ENCODE results near the gene CFAP68. TPM values are rescaled to one million over a fixed set of nuclear protein-coding genes. Genes with fewer than 3 reads are reported as not detected.
"Not testable (repeated sequence)": the region's sequence is repeated elsewhere in the genome, so short reads cannot be mapped to it uniquely, and the experiment has no call there.

Gene CFAP68
- total RNA-seq, 4 donors from 2014 or later = 12.2 to 40.0 (median 20.2) TPM

GRCh38 chr11:111922803-111923202 lies 43.5 kb downstream of the CFAP68 start:
- TF ChIP-seq, protein P1, sequence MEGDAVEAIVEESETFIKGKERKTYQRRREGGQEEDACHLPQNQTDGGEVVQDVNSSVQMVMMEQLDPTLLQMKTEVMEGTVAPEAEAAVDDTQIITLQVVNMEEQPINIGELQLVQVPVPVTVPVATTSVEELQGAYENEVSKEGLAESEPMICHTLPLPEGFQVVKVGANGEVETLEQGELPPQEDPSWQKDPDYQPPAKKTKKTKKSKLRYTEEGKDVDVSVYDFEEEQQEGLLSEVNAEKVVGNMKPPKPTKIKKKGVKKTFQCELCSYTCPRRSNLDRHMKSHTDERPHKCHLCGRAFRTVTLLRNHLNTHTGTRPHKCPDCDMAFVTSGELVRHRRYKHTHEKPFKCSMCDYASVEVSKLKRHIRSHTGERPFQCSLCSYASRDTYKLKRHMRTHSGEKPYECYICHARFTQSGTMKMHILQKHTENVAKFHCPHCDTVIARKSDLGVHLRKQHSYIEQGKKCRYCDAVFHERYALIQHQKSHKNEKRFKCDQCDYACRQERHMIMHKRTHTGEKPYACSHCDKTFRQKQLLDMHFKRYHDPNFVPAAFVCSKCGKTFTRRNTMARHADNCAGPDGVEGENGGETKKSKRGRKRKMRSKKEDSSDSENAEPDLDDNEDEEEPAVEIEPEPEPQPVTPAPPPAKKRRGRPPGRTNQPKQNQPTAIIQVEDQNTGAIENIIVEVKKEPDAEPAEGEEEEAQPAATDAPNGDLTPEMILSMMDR (IDR thresholded peaks at IDR 0.05) = no peak
- no peak for DNase-seq (ENCODE audit: low spot score)
- no peak for ATAC-seq (ENCODE audit: low FRiP score)

DNA sequence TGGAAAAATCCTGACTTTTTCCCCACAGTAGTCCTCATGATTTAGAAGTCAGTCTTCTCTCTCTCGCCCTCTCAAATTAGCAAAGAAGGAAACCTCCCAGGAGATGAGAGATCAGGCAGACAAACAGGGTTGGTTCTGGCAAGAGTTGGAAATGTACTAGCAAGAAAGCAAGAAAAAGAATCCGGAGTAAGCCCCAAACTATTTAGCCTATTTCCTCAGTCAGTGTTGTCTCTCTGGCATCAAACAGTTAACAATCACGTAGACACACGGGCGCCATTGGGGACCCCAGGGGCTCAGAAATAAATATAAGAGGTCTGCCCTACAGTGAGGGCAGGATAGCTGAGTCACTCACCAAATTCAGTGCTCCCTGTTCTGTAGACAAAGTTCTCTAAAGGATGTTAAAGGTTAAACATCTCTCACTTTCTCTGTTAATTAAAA lies 44.0 kb downstream of the CFAP68 start:
- TF ChIP-seq, protein P1 (IDR thresholded peaks at IDR 0.05) = no peak
- ATAC-seq (ENCODE audit: low FRiP score) = no peak
- no peak for DNase-seq (ENCODE audit: low spot score)

DNA sequence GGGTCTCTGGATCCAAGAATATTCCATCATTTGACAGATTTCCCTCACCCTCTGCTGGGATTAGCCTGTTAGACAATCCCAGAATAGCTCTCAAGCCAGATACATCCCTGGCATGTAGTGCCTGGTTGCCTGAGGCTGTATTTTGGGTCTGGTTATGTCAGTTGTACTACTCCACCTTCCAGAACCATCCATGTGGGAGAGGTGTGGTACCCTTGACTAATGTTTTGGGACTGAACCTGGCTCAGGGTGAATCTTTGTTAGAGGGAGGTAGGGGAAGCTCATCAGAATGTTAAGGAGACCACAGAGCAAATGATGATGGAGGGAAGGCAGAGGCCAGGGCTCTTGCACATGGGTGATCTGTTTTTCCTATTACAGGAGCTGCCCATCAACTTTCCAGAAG lies 44.6 kb downstream of the CFAP68 start:
- TF ChIP-seq, protein P1 (IDR thresholded peaks at IDR 0.05) = no peak
- ATAC-seq (ENCODE audit: low FRiP score) = no peak
- no peak for DNase-seq (ENCODE audit: low spot score)

GRCh38 chr11:111925953-111926352 lies 46.6 kb downstream of the CFAP68 start:
- DNase-seq (ENCODE audit: low spot score) (no peak), ATAC-seq (ENCODE audit: low FRiP score) (no peak)
- TF ChIP-seq, protein P1 (IDR thresholded peaks at IDR 0.05) = no peak

DNA sequence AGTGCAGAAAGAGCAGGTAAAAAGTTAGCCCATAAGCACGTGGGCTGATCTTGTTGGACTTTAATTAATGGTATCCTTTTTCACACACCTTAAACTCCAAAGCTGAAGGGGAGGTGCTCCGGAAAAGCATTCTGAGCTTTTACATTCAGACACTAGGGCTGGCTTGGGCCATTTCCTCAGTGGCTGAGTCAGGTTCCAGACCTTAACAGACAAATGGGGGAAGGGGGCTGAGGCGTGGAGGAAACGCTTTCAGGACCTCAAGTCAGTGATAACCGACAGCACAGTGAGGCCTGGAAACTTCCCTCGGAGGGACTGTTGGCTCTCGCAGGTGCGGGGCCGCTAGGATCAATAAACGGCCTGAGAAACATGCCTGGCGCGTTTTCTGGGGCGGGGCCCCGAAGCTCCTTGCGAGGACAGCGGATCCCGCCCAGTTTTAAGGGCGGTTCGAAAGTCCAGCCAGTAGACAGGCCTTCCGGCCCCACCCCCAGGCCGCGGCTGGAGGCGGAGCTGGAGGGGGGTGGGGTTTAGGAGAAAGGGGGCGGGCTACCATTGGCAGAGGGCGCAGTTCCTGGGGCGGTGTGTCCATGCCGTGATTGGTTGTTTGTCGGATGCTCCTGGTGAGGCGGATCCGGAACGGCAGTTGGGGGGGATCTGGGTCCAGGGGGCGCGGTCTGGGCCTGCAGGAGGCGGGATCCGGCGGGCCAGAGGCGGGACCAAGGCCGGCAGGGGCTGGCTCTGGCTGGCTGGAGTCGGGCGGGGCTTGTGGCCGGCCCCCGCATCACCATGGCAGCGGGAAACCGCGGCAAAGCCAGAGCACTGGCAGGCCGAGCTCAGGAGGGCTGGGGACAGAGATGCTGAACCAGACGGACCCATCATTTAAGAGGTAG lies 47.4 kb downstream of the CFAP68 start:
- TF ChIP-seq, protein P1 (IDR thresholded peaks at IDR 0.05) = no peak
- peak; percentile 98 for ATAC-seq (ENCODE audit: low FRiP score)

DNA sequence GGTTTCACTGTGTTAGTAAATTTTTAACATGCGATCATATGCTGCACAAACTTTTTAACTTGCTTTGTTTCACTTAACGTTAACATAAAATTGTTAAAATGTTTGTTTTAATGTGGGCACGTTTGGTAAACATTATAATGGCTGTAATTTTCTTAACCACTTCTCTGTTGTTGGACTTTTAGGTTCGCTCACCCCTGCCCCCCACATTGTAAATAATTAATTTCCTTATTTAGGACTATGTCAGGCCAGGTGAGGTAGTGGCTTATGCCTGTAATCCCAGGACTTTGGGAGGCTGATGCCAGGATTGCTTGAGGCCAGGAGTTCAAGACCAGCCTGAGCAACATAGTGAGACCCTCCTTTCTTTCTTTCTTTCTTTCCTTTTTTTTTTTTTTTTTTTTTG lies 51.1 kb downstream of the CFAP68 start:
- no peak for ATAC-seq (ENCODE audit: low FRiP score)
- TF ChIP-seq, protein P1 (IDR thresholded peaks at IDR 0.05) = no peak
- no peak for DNase-seq (ENCODE audit: low spot score)

More for the DNA sequence above, 47.4 kb downstream of the CFAP68 start:
- peak; percentile 78 for DNase-seq (ENCODE audit: low spot score)

GRCh38 chr11:111932611-111932950 lies 53.2 kb downstream of the CFAP68 start:
- no peak for ATAC-seq (ENCODE audit: low FRiP score)
- TF ChIP-seq, protein P1 (IDR thresholded peaks at IDR 0.05) = no peak
- DNase-seq (ENCODE audit: low spot score) = no peak

DNA sequence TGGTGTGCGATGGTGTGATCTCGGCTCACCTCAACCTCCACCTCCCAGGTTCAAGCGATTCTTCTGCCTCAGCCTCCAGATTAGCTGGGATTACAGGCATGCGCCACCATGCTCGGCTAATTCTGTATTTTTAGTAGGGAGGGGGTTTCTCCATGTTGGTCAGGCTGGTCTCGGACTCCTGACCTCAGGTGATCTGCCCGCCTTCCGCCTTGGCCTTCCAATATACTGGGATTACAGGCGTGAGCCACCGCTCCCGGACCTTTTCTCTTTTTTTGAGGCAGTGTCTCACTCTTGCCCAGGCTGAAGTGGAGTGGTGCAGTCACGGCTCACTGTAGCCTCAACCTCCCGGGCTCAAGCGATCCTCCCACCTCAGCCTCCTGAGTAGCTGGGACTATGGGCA lies 53.8 kb downstream of the CFAP68 start:
- not testable (repeated sequence) for DNase-seq (ENCODE audit: low spot score)

More for the DNA sequence above, 53.8 kb downstream of the CFAP68 start:
- ATAC-seq (ENCODE audit: low FRiP score) = not testable (repeated sequence)
